GM19043 (cell line): Measurements from ENCODE around the gene NEK9.

Source experiments
- ATAC-seq: cut with Tn5 transposase; IDR thresholded peaks from one replicate; pipeline ENCODE4 v1.9.1; 2021; ENCODE audit warnings: low read depth; ENCODE audit not compliant: unreplicated experiment

NEK9 gene

DNA sequence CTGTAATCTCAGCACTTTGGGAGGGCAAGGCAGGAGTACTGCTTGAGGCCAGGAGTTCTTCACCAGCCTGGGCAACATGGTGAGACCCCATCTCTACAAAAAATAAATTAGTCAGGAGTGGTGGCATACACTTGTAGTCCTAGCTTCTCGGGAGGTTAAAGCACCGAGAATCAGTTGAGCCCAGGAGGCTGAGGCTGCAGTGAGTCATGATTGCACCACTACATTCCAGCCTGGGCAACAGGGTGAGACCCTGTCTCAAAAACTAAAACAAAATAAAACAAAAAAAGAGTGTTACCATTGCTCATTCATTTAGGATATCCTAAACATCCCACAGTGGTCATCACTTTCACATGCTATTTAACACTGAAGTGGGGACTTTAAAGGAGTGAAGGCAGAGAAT, 7.8 kb downstream of the NEK9 start:
- ATAC-seq, result no peak

- no peak for ATAC-seq
These were observed 12.8 kb downstream of the NEK9 start for GRCh38 chr14:75113932-75114539.

- no peak for ATAC-seq
These were observed 17.0 kb downstream of the NEK9 start for GRCh38 chr14:75109877-75110276.

- ATAC-seq, result no peak
These were observed 19.7 kb downstream of the NEK9 start for GRCh38 chr14:75107186-75107585.

- ATAC-seq, result no peak
These were observed 25.4 kb downstream of the NEK9 start for GRCh38 chr14:75101491-75101890.

DNA sequence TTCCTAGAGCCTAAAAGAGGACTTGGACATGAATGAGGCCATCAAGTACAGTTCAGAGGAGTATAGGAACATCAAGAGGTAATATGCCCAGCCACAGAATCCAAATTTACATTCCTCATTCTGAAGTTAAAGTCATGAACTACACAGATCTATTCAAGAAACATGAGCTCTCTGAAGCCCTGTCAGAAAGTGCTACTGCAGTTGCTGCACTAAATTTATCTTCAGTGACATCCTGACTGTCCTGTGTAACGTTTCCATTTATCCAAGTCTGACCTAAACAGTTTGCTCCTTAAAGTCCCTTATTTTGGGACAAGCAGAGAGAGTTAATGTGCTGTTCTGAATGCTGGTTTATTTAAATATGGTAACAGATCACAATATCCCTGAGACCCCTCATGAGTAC, 28.2 kb downstream of the NEK9 start:
- ATAC-seq, result no peak

GRCh38 chr14:75098212-75098611, 28.6 kb downstream of the NEK9 start:
- no peak for ATAC-seq

DNA sequence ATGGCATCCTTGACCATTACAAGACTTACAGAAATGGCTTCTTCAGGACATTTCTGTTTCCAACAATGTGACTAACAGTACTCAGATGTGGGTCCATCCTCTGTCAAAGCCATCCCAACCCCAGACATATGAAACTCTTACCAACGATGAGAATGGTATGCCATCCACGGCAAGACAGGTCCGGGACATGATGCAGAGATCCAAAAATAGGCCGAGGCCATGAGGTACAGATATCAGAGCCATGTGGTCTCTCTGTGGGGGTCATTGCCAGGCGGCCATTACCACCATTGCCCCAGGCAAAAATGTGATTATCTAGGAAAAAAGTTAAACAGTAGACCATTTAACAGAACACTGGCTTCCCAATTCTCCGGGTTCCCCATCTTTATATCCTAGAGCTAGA, 29.9 kb downstream of the NEK9 start:
- no peak for ATAC-seq

DNA sequence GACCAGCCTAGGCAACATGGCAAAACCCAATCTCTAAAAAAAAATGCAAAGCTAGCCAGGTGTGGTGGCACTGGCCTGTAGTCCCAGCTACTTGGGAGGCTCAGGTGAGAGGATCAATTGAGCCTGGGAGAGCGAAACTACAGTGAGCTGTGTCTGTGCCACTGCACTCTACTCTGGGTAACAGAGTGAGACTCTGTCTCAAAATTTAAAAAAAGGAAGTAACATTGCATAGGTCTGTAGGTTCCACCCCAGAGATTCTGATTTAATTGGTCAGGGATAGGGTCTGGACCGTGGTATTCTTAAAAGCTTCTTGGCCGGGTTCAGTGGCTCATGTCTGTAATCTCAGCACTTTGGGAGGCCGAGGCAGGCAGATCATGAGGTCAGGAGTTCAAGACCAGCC, 31.2 kb downstream of the NEK9 start:
- no peak for ATAC-seq

GRCh38 chr14:75094896-75095295, 32.0 kb downstream of the NEK9 start:
- no peak for ATAC-seq

DNA sequence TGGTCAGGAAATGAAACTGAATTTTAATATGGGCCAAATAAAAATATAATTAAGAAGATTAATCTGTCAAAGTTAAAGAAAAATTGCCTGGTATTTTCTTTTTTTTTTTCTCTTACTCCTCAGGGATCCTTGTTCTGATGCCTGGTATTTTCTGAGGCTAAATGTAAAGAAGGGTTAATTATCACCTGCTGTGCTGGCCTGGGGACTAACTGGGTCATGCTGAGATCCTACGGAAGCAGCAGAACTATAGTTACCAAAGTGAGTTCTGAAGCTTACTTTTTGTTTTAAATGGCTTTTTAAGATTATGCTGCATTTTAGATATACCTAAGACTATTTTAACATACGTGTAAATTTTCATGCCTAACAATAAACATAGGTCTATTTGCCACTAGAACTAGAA, 34.1 kb downstream of the NEK9 start:
- no peak for ATAC-seq

DNA sequence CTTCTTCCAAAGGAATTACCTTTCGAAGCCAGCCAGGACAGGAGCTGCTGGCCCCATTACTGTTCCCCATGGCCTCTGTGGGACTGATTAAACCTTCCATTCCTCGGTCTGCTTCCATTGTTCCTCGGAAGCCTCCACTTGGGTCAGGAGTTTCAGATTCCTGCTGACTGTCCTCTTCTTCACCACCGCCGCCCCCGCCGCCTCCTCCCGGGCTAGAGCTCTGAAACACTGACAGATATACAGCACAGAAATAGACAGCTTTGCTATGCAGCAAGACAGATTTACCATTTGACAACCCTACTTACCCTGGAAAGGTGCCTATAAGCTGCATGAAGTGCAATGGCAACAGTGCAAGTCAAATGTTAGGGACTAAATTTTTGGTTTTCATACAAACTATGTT, 35.6 kb downstream of the NEK9 start:
- no peak for ATAC-seq

DNA sequence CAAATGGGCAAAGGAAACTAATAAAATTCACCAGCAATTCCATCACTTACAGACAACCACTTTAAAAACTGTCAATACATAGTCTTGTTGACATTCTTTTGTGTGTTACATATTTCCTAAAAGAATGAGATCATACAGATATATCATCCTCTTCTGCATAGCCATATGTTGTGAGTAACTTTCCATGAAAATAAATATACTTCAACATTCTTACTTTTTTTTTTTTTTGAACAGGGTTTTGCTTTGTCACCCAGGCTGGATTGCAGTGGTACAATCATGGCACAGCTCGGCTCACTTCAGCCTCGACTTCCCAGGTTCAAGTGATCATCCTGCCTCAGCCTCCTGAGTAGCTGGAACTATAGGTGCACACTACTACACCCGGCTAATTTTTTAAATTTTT, 36.5 kb downstream of the NEK9 start:
- no peak for ATAC-seq

- no peak for ATAC-seq
These were observed 38.1 kb downstream of the NEK9 start for GRCh38 chr14:75088566-75089373.

DNA sequence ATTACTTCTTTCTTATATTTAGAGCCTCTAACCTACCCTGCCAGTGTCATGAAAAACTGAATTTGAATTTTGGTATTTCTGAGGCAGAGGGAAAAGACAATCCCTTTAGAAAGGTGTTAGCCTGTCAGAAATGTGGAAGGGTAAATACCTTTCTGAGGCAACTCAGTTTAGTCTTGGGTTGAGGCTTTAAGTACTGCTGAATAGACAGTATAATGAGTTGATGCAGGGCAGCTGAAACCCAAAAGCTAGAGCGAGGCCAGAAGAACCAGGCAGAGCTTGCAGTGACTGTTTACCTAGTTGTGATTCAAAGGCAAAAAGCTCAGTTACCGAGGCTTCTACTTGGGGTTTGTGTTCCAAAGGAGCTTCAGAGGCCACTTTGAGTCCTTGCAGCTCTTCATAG, 38.7 kb downstream of the NEK9 start:
- no peak for ATAC-seq

- no peak for ATAC-seq
These were observed 42.3 kb downstream of the NEK9 start for GRCh38 chr14:75084513-75084912.

- no peak for ATAC-seq
These were observed 43.6 kb downstream of the NEK9 start for GRCh38 chr14:75083271-75083670.

DNA sequence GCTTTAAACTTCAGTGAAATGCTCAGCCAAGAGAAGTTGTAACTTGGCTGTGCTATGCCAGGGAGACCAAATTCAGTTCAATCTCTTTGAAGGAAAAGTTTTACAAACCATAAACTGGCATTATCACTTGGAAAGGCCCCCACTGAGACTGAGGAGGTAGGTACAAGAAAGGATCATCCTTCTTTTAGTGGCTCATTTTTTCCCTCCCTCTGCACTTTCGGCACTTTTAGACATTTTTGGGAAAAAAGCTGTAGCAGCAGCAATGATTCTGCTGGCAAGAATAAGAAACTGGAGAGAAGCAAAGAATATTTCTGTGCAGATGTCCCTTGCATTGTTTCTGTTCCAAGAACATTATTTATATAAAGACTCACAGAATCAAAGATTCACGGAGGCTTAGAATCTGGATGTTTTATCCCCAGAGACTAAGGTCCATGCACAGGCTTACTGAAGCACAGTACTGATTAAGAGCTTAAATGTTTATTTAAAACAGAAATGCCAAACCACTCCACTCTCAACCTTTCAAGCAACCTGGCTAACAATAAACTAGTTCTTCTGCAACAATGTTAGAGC, 45.1 kb downstream of the NEK9 start:
- no peak for ATAC-seq

GRCh38 chr14:75079521-75079920, 47.3 kb downstream of the NEK9 start:
- ATAC-seq, result no peak

GRCh38 chr14:75077794-75078193, 49.1 kb downstream of the NEK9 start:
- ATAC-seq, result no peak

- no peak for ATAC-seq
These were observed 56.5 kb downstream of the NEK9 start for GRCh38 chr14:75070383-75070782.

DNA sequence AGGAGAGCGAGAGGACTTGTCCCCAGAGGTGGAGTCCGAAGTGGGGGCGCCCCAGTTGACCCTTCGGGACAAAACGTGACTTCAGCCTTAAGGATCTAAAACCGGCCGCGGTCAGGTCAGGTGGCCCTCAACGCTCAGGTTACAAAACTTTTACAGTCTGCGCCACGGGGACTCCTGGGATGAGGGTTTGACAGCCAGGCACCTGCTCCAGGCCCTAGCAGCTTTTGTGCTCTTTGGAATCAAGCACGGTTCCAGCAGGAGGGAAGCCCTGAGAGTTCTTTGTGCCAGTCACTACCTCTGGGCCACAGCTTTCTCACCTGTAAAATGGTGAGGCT, 57.1 kb downstream of the NEK9 start:
- ATAC-seq, result no peak
